ENCODE measurements around the gene DYNLT2. TPM values are rescaled to one million over a fixed set of nuclear protein-coding genes. Genes with fewer than 3 reads are reported as not detected.

The DYNLT2 gene
- total and polyA plus RNA-seq, 2 of the 13 experiments (the other 11 are each of a cell fraction or from before 2014, with no cell fraction given): 2.1 to 4.3 TPM

DNA sequence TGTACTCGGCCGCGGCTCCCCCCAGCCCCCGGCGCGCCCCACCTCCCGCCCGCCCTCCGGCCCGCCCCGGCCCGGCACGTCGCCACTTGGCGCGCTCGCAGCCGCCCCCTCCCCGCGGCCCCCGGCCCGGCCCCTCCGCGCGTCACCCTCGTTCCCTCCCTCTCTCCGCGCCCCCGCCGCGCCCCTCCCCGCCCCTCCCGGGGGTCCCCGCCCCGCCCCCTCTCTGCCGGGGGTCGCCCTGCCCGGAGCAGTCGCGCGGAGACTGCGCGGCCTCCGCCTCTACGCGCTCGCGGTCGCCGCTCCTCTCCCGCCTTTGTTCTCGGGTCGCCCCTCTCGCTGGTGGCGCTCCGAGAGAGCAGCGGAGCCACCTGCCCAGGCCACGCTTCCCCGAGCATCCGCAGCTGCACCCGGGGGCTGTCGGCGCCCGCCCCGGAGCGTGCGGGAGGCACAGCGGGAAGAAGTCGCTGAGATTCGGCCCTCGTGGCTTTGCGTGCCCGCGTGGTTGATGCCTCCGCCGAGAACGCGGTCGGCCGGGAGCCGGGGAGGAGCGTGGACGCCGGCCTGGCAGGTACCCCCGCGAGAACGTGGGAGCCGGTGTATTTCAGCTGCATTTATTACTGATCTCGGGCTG is 26.8 kb downstream of the DYNLT2 start, which contains the start of gene PHF10 (continued):
- TF ChIP-seq ZBTB39 (CRISPR knock-in tag; IDR thresholded peaks at IDR 0.05) (peak; percentile 83; the same call in 1 of the 2 replicates), ZSCAN22 (CRISPR knock-in tag; IDR thresholded peaks at IDR 0.05) (no peak), PPARG (CRISPR knock-in tag; conservative IDR thresholded peaks at IDR 0.05) (no peak; the same call in 1 of the 2 replicates), FIP1L1 (IDR thresholded peaks at IDR 0.05; ENCODE audit: borderline replicate concordance, insufficient read depth, low read depth, low read length) (0 out of 2 replicates have a peak, but pooled peaks have one; percentile 89), CBX1 (IDR thresholded peaks at IDR 0.05; ENCODE audit: low read depth) (peak; percentile 44), MTERF4 (CRISPR knock-in tag; IDR thresholded peaks at IDR 0.05) (peak; percentile 97), NR0B2 (CRISPR knock-in tag; IDR thresholded peaks at IDR 0.05) (peak; percentile 97), FOXM1 (CRISPR knock-in tag; IDR thresholded peaks at IDR 0.05) (no peak), ZNF639 (CRISPR knock-in tag; conservative IDR thresholded peaks at IDR 0.05) (no peak; the same call in 1 of the 2 replicates), MLX (CRISPR knock-in tag; IDR thresholded peaks at IDR 0.05) (peak; percentile 10; the same call in 1 of the 2 replicates), ZNF709 (CRISPR knock-in tag; IDR thresholded peaks at IDR 0.05) (peak; percentile 94), HOXA9 (CRISPR knock-in tag; IDR thresholded peaks at IDR 0.05; ENCODE audit: borderline replicate concordance) (peak; percentile 98)
- TF ChIP-seq, protein P1, sequence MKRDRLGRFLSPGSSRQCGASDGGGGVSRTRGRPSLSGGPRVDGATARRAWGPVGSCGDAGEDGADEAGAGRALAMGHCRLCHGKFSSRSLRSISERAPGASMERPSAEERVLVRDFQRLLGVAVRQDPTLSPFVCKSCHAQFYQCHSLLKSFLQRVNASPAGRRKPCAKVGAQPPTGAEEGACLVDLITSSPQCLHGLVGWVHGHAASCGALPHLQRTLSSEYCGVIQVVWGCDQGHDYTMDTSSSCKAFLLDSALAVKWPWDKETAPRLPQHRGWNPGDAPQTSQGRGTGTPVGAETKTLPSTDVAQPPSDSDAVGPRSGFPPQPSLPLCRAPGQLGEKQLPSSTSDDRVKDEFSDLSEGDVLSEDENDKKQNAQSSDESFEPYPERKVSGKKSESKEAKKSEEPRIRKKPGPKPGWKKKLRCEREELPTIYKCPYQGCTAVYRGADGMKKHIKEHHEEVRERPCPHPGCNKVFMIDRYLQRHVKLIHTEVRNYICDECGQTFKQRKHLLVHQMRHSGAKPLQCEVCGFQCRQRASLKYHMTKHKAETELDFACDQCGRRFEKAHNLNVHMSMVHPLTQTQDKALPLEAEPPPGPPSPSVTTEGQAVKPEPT (CRISPR knock-in tag; IDR thresholded peaks at IDR 0.05; ENCODE audit: low read depth): no peak; the same call in 1 of the 2 replicates
- TF ChIP-seq, protein P2, sequence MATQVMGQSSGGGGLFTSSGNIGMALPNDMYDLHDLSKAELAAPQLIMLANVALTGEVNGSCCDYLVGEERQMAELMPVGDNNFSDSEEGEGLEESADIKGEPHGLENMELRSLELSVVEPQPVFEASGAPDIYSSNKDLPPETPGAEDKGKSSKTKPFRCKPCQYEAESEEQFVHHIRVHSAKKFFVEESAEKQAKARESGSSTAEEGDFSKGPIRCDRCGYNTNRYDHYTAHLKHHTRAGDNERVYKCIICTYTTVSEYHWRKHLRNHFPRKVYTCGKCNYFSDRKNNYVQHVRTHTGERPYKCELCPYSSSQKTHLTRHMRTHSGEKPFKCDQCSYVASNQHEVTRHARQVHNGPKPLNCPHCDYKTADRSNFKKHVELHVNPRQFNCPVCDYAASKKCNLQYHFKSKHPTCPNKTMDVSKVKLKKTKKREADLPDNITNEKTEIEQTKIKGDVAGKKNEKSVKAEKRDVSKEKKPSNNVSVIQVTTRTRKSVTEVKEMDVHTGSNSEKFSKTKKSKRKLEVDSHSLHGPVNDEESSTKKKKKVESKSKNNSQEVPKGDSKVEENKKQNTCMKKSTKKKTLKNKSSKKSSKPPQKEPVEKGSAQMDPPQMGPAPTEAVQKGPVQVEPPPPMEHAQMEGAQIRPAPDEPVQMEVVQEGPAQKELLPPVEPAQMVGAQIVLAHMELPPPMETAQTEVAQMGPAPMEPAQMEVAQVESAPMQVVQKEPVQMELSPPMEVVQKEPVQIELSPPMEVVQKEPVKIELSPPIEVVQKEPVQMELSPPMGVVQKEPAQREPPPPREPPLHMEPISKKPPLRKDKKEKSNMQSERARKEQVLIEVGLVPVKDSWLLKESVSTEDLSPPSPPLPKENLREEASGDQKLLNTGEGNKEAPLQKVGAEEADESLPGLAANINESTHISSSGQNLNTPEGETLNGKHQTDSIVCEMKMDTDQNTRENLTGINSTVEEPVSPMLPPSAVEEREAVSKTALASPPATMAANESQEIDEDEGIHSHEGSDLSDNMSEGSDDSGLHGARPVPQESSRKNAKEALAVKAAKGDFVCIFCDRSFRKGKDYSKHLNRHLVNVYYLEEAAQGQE (IDR thresholded peaks at IDR 0.05; ENCODE audit: borderline replicate concordance in 1 of 2, low read depth in 1 of 2, low read length in 2 of 2): peak in 1 of 2 experiments; percentile 65; a peak in 1 of 4 replicates

Measured in HepG2 (cell line).